Measurements from ENCODE around the gene MEN1.
A peak's percentile ranks its signal among the peaks of the same experiment; 100 is the strongest.

The MEN1 gene

DNA sequence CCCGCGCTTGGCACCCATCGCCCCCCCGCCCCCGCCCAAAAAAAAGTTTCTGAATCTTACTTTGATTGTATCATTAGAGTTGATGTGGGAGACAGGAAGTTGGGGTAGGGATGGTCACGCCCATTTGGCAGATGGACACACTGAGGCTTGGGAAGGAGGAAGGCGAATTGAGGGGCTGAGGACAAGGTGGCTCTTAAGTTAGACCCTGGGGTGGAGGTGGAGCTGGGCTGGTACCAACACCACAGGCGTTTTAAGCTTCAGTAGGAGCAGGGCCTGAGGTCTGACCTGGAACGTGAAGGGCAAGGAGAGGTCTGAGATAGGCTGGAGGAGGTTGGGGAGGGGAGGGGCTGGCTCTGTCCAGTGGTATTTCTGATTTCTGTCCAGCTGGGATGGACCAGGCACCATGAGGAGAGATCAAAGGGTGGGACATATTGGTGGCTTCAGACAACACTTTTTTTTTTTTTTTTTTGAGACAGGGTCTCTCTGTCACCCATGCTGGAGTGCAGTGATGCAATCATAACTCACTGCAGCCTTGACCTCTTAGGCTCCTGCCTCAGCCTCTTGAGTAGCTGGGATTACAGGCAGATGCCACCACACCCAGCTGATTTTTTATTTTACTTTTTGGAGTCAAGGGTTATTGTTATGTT, 34.9 kb upstream of the MEN1 start (continued):
- TF ChIP-seq, protein P1, sequence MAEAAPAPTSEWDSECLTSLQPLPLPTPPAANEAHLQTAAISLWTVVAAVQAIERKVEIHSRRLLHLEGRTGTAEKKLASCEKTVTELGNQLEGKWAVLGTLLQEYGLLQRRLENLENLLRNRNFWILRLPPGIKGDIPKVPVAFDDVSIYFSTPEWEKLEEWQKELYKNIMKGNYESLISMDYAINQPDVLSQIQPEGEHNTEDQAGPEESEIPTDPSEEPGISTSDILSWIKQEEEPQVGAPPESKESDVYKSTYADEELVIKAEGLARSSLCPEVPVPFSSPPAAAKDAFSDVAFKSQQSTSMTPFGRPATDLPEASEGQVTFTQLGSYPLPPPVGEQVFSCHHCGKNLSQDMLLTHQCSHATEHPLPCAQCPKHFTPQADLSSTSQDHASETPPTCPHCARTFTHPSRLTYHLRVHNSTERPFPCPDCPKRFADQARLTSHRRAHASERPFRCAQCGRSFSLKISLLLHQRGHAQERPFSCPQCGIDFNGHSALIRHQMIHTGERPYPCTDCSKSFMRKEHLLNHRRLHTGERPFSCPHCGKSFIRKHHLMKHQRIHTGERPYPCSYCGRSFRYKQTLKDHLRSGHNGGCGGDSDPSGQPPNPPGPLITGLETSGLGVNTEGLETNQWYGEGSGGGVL (tag by site-specific recombination; IDR thresholded peaks at IDR 0.05): no peak
- TF ChIP-seq ZNF37A (tag by site-specific recombination; IDR thresholded peaks at IDR 0.05): no peak
- no peak for TF ChIP-seq ZSCAN30 (tag by site-specific recombination; IDR thresholded peaks at IDR 0.05)
- TF ChIP-seq, protein P2, sequence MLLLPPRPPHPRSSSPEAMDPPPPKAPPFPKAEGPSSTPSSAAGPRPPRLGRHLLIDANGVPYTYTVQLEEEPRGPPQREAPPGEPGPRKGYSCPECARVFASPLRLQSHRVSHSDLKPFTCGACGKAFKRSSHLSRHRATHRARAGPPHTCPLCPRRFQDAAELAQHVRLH (tag by site-specific recombination; IDR thresholded peaks at IDR 0.05): peak; percentile 76
- TF ChIP-seq ZNF157 (tag by site-specific recombination; IDR thresholded peaks at IDR 0.05): no peak
- no peak for TF ChIP-seq ZNF341 (tag by site-specific recombination; IDR thresholded peaks at IDR 0.05; ENCODE audit: low read depth)
- no peak for TF ChIP-seq ZNF501 (tag by site-specific recombination; IDR thresholded peaks at IDR 0.05)
- peak; percentile 41; the same call in 1 of the 2 replicates for TF ChIP-seq SP7 (tag by site-specific recombination; IDR thresholded peaks at IDR 0.05)
- TF ChIP-seq, protein P3, sequence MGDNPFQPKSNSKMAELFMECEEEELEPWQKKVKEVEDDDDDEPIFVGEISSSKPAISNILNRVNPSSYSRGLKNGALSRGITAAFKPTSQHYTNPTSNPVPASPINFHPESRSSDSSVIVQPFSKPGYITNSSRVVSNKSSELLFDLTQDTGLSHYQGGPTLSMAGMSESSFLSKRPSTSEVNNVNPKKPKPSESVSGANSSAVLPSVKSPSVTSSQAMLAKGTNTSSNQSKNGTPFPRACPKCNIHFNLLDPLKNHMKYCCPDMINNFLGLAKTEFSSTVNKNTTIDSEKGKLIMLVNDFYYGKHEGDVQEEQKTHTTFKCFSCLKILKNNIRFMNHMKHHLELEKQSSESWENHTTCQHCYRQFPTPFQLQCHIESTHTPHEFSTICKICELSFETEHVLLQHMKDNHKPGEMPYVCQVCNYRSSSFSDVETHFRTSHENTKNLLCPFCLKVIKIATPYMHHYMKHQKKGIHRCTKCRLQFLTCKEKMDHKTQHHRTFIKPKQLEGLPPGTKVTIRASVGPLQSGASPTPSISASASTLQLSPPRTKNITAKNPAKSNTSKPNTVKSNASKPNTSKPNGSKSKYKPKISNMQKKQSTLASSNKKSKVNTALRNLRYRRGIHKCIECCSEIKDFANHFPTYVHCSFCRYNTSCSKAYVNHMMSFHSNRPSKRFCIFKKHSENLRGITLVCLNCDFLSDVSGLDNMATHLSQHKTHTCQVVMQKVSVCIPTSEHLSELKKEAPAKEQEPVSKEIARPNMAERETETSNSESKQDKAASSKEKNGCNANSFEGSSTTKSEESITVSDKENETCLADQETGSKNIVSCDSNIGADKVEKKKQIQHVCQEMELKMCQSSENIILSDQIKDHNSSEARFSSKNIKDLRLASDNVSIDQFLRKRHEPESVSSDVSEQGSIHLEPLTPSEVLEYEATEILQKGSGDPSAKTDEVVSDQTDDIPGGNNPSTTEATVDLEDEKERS (tag by site-specific recombination; IDR thresholded peaks at IDR 0.05): no peak
- TF ChIP-seq SCRT2 (tag by site-specific recombination; IDR thresholded peaks at IDR 0.05): no peak
- TF ChIP-seq, protein P4, sequence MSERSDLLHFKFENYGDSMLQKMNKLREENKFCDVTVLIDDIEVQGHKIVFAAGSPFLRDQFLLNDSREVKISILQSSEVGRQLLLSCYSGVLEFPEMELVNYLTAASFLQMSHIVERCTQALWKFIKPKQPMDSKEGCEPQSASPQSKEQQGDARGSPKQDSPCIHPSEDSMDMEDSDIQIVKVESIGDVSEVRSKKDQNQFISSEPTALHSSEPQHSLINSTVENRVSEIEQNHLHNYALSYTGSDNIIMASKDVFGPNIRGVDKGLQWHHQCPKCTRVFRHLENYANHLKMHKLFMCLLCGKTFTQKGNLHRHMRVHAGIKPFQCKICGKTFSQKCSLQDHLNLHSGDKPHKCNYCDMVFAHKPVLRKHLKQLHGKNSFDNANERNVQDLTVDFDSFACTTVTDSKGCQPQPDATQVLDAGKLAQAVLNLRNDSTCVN (tag by site-specific recombination; optimal IDR thresholded peaks at IDR 0.05): no peak
- no peak for TF ChIP-seq GLIS2 (tag by site-specific recombination; IDR thresholded peaks at IDR 0.05)
- no peak for TF ChIP-seq ZNF658 (tag by site-specific recombination; IDR thresholded peaks at IDR 0.05)
- TF ChIP-seq, protein P5, sequence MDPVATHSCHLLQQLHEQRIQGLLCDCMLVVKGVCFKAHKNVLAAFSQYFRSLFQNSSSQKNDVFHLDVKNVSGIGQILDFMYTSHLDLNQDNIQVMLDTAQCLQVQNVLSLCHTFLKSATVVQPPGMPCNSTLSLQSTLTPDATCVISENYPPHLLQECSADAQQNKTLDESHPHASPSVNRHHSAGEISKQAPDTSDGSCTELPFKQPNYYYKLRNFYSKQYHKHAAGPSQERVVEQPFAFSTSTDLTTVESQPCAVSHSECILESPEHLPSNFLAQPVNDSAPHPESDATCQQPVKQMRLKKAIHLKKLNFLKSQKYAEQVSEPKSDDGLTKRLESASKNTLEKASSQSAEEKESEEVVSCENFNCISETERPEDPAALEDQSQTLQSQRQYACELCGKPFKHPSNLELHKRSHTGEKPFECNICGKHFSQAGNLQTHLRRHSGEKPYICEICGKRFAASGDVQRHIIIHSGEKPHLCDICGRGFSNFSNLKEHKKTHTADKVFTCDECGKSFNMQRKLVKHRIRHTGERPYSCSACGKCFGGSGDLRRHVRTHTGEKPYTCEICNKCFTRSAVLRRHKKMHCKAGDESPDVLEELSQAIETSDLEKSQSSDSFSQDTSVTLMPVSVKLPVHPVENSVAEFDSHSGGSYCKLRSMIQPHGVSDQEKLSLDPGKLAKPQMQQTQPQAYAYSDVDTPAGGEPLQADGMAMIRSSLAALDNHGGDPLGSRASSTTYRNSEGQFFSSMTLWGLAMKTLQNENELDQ (tag by site-specific recombination; IDR thresholded peaks at IDR 0.05; ENCODE audit: low read depth): no peak
- no peak for TF ChIP-seq ZNF530 (tag by site-specific recombination; IDR thresholded peaks at IDR 0.05; ENCODE audit: low read depth)
- no peak for TF ChIP-seq ZNF140 (tag by site-specific recombination; IDR thresholded peaks at IDR 0.05)
- TF ChIP-seq, protein P6, sequence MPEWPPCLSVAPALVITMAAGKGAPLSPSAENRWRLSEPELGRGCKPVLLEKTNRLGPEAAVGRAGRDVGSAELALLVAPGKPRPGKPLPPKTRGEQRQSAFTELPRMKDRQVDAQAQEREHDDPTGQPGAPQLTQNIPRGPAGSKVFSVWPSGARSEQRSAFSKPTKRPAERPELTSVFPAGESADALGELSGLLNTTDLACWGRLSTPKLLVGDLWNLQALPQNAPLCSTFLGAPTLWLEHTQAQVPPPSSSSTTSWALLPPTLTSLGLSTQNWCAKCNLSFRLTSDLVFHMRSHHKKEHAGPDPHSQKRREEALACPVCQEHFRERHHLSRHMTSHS (tag by site-specific recombination; IDR thresholded peaks at IDR 0.05): no peak
- TF ChIP-seq TCF7L2 (IDR thresholded peaks at IDR 0.05; ENCODE audit: borderline replicate concordance, low read depth, low read length): no peak
- TF ChIP-seq, protein P7, sequence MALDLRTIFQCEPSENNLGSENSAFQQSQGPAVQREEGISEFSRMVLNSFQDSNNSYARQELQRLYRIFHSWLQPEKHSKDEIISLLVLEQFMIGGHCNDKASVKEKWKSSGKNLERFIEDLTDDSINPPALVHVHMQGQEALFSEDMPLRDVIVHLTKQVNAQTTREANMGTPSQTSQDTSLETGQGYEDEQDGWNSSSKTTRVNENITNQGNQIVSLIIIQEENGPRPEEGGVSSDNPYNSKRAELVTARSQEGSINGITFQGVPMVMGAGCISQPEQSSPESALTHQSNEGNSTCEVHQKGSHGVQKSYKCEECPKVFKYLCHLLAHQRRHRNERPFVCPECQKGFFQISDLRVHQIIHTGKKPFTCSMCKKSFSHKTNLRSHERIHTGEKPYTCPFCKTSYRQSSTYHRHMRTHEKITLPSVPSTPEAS (tag by site-specific recombination; IDR thresholded peaks at IDR 0.05): no peak
- no peak for TF ChIP-seq ZNF768 (tag by site-specific recombination; IDR thresholded peaks at IDR 0.05)
- TF ChIP-seq, protein P8, sequence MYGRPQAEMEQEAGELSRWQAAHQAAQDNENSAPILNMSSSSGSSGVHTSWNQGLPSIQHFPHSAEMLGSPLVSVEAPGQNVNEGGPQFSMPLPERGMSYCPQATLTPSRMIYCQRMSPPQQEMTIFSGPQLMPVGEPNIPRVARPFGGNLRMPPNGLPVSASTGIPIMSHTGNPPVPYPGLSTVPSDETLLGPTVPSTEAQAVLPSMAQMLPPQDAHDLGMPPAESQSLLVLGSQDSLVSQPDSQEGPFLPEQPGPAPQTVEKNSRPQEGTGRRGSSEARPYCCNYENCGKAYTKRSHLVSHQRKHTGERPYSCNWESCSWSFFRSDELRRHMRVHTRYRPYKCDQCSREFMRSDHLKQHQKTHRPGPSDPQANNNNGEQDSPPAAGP (tag by site-specific recombination; IDR thresholded peaks at IDR 0.05): 0 out of 2 replicates have a peak, but pooled peaks have one; percentile 23
- TF ChIP-seq ZFP69B (tag by site-specific recombination; IDR thresholded peaks at IDR 0.05): no peak
- 0 out of 2 replicates have a peak, but pooled peaks have one; percentile 8 for TF ChIP-seq KLF9 (tag by site-specific recombination; IDR thresholded peaks at IDR 0.05; ENCODE audit: low read depth)
- TF ChIP-seq HOXA7 (CRISPR knock-in tag; IDR thresholded peaks at IDR 0.05; ENCODE audit: borderline replicate concordance): no peak
- no peak for TF ChIP-seq ZNF335 (tag by site-specific recombination; conservative IDR thresholded peaks at IDR 0.05)
- no peak for TF ChIP-seq ZNF596 (tag by site-specific recombination; IDR thresholded peaks at IDR 0.05)
- TF ChIP-seq ZNF174 (tag by site-specific recombination; IDR thresholded peaks at IDR 0.05): no peak
- TF ChIP-seq ZNF24 (tag by site-specific recombination; IDR thresholded peaks at IDR 0.05): peak; percentile 69; the same call in 1 of the 2 replicates
- TF ChIP-seq ZIC2 (tag by site-specific recombination; IDR thresholded peaks at IDR 0.05): no peak

Data from HEK293 (cell line).